ENCODE results near the gene GCG.

DNA sequence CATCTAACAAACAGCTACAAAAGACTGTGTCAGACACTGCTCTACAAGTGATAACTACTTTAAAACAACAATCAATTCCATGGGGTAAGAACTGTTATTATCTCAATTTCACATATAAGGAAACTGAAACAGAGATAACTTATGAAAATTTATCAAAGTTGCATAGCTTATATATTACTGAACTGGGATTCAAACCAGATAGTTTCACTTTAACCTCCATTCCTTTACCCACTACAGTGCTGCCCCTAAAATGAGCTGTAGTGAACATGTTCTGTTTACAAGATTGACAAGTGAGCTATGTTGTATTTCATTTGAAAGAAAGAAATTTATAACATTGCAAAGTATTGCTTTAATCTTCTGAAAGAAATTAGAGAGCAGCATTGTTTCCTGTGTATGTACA is 14.1 kb upstream of the GCG start:
- TF ChIP-seq POLR2AphosphoS5 (IDR thresholded peaks at IDR 0.05), result no peak
- TF ChIP-seq POLR2A (IDR thresholded peaks at IDR 0.05), result no peak
- no peak for TF ChIP-seq EP300 (IDR thresholded peaks at IDR 0.05)
